Measurements from ENCODE around the gene WWOX. TPM values are rescaled to one million over a fixed set of nuclear protein-coding genes. Genes with fewer than 3 reads are reported as not detected.

WWOX gene
- total RNA-seq, 6 experiments from 2014 or later = 0.46 to 3.4 (median 1.3) TPM

GRCh38 chr16:78183437-78184237 is 84.2 kb downstream of the WWOX start:
- H3K4me1 Mint-ChIP-seq (ENCODE audit: low read depth) = no peaks in the 10 kb centered on the region
- TF ChIP-seq, protein P1, sequence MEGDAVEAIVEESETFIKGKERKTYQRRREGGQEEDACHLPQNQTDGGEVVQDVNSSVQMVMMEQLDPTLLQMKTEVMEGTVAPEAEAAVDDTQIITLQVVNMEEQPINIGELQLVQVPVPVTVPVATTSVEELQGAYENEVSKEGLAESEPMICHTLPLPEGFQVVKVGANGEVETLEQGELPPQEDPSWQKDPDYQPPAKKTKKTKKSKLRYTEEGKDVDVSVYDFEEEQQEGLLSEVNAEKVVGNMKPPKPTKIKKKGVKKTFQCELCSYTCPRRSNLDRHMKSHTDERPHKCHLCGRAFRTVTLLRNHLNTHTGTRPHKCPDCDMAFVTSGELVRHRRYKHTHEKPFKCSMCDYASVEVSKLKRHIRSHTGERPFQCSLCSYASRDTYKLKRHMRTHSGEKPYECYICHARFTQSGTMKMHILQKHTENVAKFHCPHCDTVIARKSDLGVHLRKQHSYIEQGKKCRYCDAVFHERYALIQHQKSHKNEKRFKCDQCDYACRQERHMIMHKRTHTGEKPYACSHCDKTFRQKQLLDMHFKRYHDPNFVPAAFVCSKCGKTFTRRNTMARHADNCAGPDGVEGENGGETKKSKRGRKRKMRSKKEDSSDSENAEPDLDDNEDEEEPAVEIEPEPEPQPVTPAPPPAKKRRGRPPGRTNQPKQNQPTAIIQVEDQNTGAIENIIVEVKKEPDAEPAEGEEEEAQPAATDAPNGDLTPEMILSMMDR (IDR thresholded peaks at IDR 0.05) = no peak
- H3K4me3 Mint-ChIP-seq = no peak overlapping the region
- DNase-seq = no peak
- no peaks in the 10 kb centered on the region for H3K36me3 Mint-ChIP-seq (ENCODE audit: low read depth)
- H3K27ac Mint-ChIP-seq = no peak overlapping the region
- H3K27me3 Mint-ChIP-seq (ENCODE audit: insufficient read depth) = peaks cover 3% of the 10 kb centered on the region; the same call in 1 of the 2 replicates
- H3K9me3 Mint-ChIP-seq = peaks cover 14% of the 10 kb centered on the region

DNA sequence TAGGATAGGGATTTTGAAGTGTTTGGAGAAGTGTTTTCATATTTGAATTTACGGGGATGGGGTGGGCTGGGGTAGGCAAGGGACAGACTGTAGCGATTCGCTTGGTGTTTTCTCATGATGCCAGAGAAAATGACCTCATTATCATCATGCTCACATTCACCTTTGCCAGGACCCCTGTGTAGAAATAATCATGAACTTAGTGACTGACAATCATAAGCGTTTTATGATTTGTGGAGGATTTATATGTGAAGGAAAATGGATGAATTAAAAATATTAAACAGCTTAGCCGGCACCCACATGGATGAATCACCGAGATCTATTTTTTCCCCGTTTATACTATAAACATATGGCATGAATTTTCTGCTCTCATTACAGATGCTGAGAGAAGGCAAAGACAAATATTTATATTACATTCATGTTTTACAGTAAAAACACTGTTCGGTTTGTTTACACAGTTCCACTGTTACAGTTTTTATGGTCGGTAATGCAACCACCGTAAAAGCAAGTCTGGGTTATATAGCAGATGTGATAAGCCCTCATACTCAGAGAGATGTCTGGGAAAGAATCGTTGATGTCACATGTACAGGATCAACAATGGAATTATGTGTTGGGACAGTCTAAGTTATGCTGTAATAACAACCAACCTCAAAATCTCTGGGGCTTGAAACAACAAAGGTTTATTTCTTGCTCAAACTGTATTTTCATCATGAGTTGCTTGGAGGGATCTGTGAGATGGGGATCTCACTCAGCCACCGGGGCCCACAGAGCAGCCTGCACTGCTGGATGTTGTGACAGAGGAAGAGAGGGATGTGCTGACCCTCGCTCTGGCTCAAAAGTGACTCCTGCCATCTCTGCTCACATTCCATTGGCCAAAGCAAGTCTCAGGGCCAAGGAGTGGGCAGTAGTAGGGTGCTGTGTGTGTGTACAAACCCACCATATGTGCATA is 85.1 kb downstream of the WWOX start:
- peak; percentile 1 for DNase-seq
- Mint-ChIP-seq H3K27me3 (ENCODE audit: insufficient read depth) (peaks cover 3% of the 10 kb centered on the region; the same call in 1 of the 2 replicates), H3K36me3 (ENCODE audit: low read depth) (no peaks in the 10 kb centered on the region), H3K27ac (no peak overlapping the region), H3K9me3 (peaks cover 21% of the 10 kb centered on the region), H3K4me1 (ENCODE audit: low read depth) (no peaks in the 10 kb centered on the region), H3K4me3 (no peak overlapping the region)
- TF ChIP-seq, protein P1 (IDR thresholded peaks at IDR 0.05) = no peak

DNA sequence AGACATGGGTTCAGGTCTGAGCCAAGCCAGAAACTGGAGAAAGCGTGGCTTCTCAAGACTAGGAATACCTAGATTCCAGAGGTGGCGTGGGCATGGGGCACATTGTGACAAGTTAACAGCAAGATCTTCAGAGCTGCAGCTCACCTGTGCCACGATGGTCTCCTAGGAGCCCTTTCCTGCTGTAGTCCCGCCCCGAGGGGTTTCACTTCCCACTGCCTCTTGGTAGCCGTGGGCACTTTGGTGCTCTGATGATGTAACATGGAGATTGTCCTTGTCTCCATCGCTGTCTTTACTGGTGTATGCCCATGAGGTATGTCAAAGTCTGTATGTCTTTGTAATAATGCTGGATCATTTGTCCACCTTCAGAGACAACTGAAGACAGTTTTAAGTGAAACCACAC is 89.7 kb downstream of the WWOX start:
- no peak overlapping the region for H3K4me3 Mint-ChIP-seq
- H3K36me3 Mint-ChIP-seq (ENCODE audit: low read depth) = no peaks in the 10 kb centered on the region; the same call in 1 of the 2 replicates
- no peaks in the 10 kb centered on the region for H3K4me1 Mint-ChIP-seq (ENCODE audit: low read depth)
- H3K9me3 Mint-ChIP-seq = peaks cover 35% of the 10 kb centered on the region
- DNase-seq = no peak
- TF ChIP-seq, protein P1 (IDR thresholded peaks at IDR 0.05) = no peak
- H3K27ac Mint-ChIP-seq = no peak overlapping the region
- no peaks in the 10 kb centered on the region for H3K27me3 Mint-ChIP-seq (ENCODE audit: insufficient read depth)

DNA sequence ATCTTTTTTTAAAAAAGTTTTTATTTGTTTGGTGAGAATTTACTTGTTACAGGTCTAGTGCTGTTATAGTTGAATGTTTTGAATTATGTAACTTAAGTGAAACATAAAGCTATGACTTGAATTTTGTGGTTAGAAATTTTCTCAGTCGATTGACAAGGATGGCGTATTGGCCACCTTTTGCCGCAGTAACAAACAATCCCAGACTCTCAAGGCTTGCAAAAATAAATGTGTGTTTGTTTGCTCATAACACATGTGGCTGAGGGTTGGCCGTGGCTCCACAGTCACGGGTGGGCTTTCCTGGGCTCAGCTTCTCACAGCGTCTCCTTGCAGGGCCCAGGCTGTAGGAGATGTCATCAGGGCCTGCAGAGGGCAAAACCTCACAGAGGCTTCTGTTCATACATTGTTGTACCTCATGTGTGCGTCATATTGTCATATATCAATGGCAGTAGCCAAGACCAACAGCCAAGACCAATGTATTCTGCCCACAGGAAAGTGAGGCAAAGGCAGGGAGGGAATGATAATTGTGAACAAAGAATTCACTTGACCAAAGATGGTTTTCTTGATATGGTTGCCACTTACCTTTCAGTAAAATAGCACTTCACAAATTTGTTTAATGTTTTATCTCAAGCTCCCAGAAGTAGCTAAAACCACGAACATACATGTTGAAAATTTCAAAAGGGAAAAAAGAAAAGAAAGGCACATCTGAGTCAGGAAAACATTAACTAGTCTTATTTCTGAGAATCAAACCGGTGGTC is 93.5 kb downstream of the WWOX start:
- TF ChIP-seq, protein P1 (IDR thresholded peaks at IDR 0.05) = no peak
- Mint-ChIP-seq H3K27ac (no peak overlapping the region), H3K4me1 (ENCODE audit: low read depth) (no peaks in the 10 kb centered on the region), H3K4me3 (no peak overlapping the region), H3K27me3 (ENCODE audit: insufficient read depth) (no peaks in the 10 kb centered on the region), H3K36me3 (ENCODE audit: low read depth) (no peaks in the 10 kb centered on the region; the same call in 1 of the 2 replicates), H3K9me3 (peaks cover 53% of the 10 kb centered on the region)
- no peak for DNase-seq

- H3K36me3 Mint-ChIP-seq (ENCODE audit: low read depth) = no peaks in the 10 kb centered on the region; the same call in 1 of the 2 replicates
- no peak overlapping the region for H3K4me3 Mint-ChIP-seq
- no peaks in the 10 kb centered on the region for H3K27me3 Mint-ChIP-seq (ENCODE audit: insufficient read depth)
- TF ChIP-seq, protein P1 (IDR thresholded peaks at IDR 0.05) = no peak
- no peak for DNase-seq
- no peak overlapping the region for H3K27ac Mint-ChIP-seq
- peaks cover 53% of the 10 kb centered on the region for H3K9me3 Mint-ChIP-seq
- H3K4me1 Mint-ChIP-seq (ENCODE audit: low read depth) = no peaks in the 10 kb centered on the region
These were observed 95.5 kb downstream of the WWOX start for GRCh38 chr16:78194948-78195347.
